Kidney epithelial cell (primary cell): ENCODE results near the gene ASMTL. TPM values are rescaled to one million over a fixed set of nuclear protein-coding genes. Genes with fewer than 3 reads are reported as not detected.

Experiments used
- DNase-seq: peaks from one replicate; pipeline ENCODE4 v3.0.0-alpha.2; 2010; ENCODE audit warnings: low read depth
- H3K27me3 ChIP-seq: 2 replicates; pipeline ENCODE4 v1.6.0; 2011; ENCODE audit warnings: low read length; ENCODE audit not compliant: control insufficient read depth, insufficient read depth
- H3K36me3 ChIP-seq: 2 replicates; pipeline ENCODE4 v1.5.1; 2011; ENCODE audit warnings: low read length; ENCODE audit not compliant: control insufficient read depth, insufficient read depth
- H3K4me3 ChIP-seq: 2 replicates; pipeline ENCODE4 v1.5.1; 2011; ENCODE audit warnings: low read depth, mild to moderate bottlenecking, control low read depth, low read length
- total RNA-seq: library from RNA; depleted of rRNA; stranded (reverse); fragments of >200 nt; gene quantifications from 2 replicates; pipeline ENCODE4 v1.2.3, GENCODE V29; 2015
- TF ChIP-seq, protein P1 (sequence below): IDR thresholded peaks from 2 replicates; pipeline ENCODE4 v1.5.1; 2011; ENCODE audit warnings: mild to moderate bottlenecking, moderate library complexity, low read length, control low read depth, inconsistent platforms; ENCODE audit not compliant: insufficient read depth, poor library complexity, severe bottlenecking

Gene ASMTL
- total RNA-seq, 1 donor from 2014 or later, result 15.9 TPM

- Histone ChIP-seq H3K36me3 (no peaks in the 10 kb centered on the region), H3K4me3 (no peak overlapping the region), H3K27me3 (no peaks in the 10 kb centered on the region)
- no peak for DNase-seq
- TF ChIP-seq, protein P1, sequence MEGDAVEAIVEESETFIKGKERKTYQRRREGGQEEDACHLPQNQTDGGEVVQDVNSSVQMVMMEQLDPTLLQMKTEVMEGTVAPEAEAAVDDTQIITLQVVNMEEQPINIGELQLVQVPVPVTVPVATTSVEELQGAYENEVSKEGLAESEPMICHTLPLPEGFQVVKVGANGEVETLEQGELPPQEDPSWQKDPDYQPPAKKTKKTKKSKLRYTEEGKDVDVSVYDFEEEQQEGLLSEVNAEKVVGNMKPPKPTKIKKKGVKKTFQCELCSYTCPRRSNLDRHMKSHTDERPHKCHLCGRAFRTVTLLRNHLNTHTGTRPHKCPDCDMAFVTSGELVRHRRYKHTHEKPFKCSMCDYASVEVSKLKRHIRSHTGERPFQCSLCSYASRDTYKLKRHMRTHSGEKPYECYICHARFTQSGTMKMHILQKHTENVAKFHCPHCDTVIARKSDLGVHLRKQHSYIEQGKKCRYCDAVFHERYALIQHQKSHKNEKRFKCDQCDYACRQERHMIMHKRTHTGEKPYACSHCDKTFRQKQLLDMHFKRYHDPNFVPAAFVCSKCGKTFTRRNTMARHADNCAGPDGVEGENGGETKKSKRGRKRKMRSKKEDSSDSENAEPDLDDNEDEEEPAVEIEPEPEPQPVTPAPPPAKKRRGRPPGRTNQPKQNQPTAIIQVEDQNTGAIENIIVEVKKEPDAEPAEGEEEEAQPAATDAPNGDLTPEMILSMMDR, result no peak
Measured at GRCh38 chrX:1360171-1360570, 92.5 kb downstream of the ASMTL start.

- Histone ChIP-seq H3K4me3 (no peak overlapping the region), H3K36me3 (no peaks in the 10 kb centered on the region), H3K27me3 (no peaks in the 10 kb centered on the region)
- TF ChIP-seq, protein P1, result no peak
- DNase-seq, result no peak
Measured at GRCh38 chrX:1359477-1359873, 93.2 kb downstream of the ASMTL start.

- no peaks in the 10 kb centered on the region for H3K36me3 ChIP-seq
- TF ChIP-seq, protein P1, result no peak
- H3K4me3 ChIP-seq, result no peak overlapping the region
- no peak for DNase-seq
- no peaks in the 10 kb centered on the region for H3K27me3 ChIP-seq
Measured at GRCh38 chrX:1358793-1359476, 93.8 kb downstream of the ASMTL start.

DNA sequence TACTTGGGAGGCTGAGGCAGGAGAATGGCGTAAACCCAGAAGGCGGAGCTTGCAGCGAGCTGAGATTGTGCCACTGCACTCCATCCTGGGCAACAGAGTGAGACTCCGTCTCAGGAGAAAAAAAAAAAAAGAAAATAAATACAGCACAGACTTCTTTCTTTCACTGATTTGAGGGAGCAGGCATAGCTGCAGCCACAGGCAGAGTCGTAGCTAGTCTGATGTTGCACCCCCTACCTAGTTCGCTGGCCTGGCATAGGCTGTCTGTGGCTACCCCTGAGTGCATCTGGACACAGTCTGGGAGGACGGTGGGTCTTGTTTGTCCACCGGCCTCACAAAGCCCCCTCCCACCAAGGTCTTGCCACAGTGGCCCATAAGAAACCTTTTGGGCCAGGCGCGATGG, 94.7 kb downstream of the ASMTL start:
- H3K36me3 ChIP-seq, result no peaks in the 10 kb centered on the region
- no peaks in the 10 kb centered on the region for H3K27me3 ChIP-seq
- H3K4me3 ChIP-seq, result no peak overlapping the region
- TF ChIP-seq, protein P1, result no peak
- no peak for DNase-seq

- H3K4me3 ChIP-seq, result no peak overlapping the region
- TF ChIP-seq, protein P1, result no peak
- no peaks in the 10 kb centered on the region for H3K27me3 ChIP-seq
- DNase-seq, result no peak
- H3K36me3 ChIP-seq, result no peaks in the 10 kb centered on the region
Measured at GRCh38 chrX:1355131-1356046, 97.3 kb downstream of the ASMTL start.
